Testis (tissue), 2 donors: ENCODE measurements around the gene CCDC106.

Experiments
- POLR2A ChIP-seq: fragments of 450-650 bp; IDR thresholded peaks from one replicate; pipeline ENCODE4 v1.6.1; 2017; ENCODE audit warnings: antibody characterized with exemption, mild to moderate bottlenecking, moderate library complexity
- TF ChIP-seq, protein P1 (sequence below), 3 experiments: fragments of 450-650 bp in 2 of 3; fragments of 200-600 bp in 1 of 3; sonication (generic) in 1 of 3; IDR thresholded peaks; one replicate each; pipeline ENCODE4 v1.5.1; 2016 to 2019; ENCODE audit warnings: antibody characterized with exemption in 3 of 3, mild to moderate bottlenecking in 2 of 3, moderate library complexity in 1 of 3

DNA sequence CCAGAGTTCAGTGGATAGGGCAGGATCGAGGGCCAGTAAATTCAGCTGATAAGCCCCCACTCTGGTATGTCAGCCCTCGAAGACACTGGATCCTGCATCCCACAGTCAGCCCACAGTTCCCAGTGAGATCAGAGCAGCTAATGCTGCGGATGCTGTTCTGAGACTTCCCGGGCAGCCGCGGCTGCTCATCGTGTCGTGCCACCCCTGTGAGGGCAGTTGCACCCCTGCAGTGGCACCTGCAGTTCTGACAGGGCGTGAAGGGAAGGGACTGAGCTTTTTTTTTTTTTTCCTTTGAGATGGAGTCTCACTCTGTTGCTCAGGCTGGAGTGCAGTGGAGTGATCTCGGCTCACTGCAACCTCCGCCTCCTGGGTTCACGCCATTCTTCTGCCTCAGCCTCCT is 19.5 kb downstream of the CCDC106 start:
- TF ChIP-seq, protein P1, sequence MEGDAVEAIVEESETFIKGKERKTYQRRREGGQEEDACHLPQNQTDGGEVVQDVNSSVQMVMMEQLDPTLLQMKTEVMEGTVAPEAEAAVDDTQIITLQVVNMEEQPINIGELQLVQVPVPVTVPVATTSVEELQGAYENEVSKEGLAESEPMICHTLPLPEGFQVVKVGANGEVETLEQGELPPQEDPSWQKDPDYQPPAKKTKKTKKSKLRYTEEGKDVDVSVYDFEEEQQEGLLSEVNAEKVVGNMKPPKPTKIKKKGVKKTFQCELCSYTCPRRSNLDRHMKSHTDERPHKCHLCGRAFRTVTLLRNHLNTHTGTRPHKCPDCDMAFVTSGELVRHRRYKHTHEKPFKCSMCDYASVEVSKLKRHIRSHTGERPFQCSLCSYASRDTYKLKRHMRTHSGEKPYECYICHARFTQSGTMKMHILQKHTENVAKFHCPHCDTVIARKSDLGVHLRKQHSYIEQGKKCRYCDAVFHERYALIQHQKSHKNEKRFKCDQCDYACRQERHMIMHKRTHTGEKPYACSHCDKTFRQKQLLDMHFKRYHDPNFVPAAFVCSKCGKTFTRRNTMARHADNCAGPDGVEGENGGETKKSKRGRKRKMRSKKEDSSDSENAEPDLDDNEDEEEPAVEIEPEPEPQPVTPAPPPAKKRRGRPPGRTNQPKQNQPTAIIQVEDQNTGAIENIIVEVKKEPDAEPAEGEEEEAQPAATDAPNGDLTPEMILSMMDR (IDR thresholded peaks at IDR 0.05) = no peak
- no peak for TF ChIP-seq POLR2A
